Testis (tissue), 2 donors: Measurements from ENCODE around the gene YWHAH.

Source experiments
- CTCF ChIP-seq, 3 experiments: fragments of 450-650 bp in 2 of 3; fragments of 200-600 bp in 1 of 3; sonication (generic) in 1 of 3; IDR thresholded peaks; one replicate each; pipeline ENCODE4 v1.5.1; 2016 to 2019; ENCODE audit warnings: antibody characterized with exemption in 3 of 3, mild to moderate bottlenecking in 2 of 3, moderate library complexity in 1 of 3
- POLR2A ChIP-seq: fragments of 450-650 bp; IDR thresholded peaks from one replicate; pipeline ENCODE4 v1.6.1; 2017; ENCODE audit warnings: antibody characterized with exemption, mild to moderate bottlenecking, moderate library complexity

- TF ChIP-seq CTCF (IDR thresholded peaks at IDR 0.05), result no peak
- no peak for TF ChIP-seq POLR2A
These were observed 39.7 kb upstream of the YWHAH start for GRCh38 chr22:31904651-31905050.
